ENCODE data around the gene ADAMTS15.

DNA sequence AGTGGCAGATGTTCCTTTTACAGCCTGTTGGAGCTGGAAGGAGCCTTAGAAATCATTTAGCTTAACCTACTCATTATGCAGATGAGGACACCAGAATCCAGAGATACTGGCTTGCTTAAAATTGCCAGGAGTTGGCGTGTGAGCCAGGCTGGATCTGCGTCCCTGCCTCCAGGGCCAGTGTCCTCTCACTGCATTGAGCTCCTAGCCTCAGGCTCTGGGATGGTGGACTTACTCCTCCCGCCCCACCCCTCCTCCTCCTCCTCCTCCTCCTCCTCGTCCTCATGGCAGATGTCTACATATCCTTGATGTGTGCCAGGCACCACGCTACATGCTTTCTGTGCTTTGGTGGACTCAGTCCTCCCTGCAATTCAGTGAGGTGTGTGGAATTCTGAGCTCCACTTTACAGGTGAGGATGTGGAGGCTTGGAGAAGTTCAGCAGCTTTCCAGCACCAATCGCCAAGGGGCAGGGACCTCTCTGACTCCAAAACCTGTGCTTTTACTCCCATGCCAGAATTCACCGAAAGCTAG, 24.1 kb downstream of the ADAMTS15 start:
- no peak for TF ChIP-seq CTCF (conservative IDR thresholded peaks at IDR 0.05 in 1 of 2, IDR thresholded peaks at IDR 0.05 in 1 of 2; ENCODE audit: extremely low read depth in 1 of 2, insufficient read depth in 1 of 2, low read depth in 1 of 2, low read length in 2 of 2)
- no peak for TF ChIP-seq EZH2 (IDR thresholded peaks at IDR 0.05; ENCODE audit: borderline replicate concordance, low read length)

Data from mammary epithelial cell (primary cell).